Activated effector memory CD4-positive, alpha-beta T cell treated with anti-CD3 and anti-CD28 coated beads, Interleukin-2, amount 50 U/mL, for 16 hours (primary cell): Measurements from ENCODE around the gene POC1A.

Experiments used
- DNase-seq: peaks from one replicate; pipeline ENCODE4 v3.0.0-alpha.2; 2020

Gene POC1A

GRCh38 chr3:52095990-52096775 lies 58.0 kb downstream of the POC1A start:
- DNase-seq: no peak

DNA sequence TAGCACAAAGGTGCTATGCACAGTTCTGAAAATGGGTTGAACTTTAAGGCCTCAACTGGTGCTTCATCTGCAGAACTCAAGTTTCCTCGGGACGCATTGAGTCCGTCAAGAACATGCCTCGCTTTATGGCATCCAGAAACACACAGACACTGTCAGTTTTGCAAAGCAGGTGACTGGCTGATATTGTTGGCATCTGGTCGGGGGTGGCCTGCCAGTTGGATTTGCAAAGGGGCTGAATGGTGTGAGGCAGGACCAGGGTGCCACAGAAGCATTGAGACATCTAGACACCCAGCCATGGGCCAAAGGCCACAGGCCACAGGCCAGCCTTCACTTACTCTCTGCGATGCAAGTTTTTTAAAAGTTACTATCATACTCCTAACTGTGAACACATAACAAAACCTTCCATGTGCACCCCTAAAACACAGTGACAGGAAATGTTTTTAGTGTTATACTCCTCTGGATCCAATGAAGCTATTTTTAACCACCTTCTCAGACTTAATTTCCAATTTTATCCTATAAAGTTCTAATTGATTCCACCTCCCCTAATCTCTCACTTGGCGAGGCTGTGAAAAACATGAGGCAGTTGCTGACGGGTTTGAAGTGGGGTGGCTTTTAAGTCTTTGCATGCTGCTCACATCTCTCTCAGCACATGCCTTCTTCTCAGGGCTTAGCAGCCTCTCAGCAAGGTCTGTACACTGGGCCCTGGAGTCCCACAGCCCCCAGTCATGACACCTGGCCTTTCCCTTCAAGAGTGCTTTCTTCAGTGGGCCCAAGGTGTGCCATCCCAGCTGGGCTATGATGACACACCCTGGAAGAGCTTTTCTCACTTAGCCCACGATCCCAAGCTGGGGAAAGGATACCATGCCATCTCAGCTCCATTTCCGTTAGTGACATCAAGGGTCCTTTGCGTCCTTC lies 59.4 kb downstream of the POC1A start:
- no peak for DNase-seq

- no peak for DNase-seq
Observed at GRCh38 chr3:52093756-52094545, 60.3 kb downstream of the POC1A start.

DNA sequence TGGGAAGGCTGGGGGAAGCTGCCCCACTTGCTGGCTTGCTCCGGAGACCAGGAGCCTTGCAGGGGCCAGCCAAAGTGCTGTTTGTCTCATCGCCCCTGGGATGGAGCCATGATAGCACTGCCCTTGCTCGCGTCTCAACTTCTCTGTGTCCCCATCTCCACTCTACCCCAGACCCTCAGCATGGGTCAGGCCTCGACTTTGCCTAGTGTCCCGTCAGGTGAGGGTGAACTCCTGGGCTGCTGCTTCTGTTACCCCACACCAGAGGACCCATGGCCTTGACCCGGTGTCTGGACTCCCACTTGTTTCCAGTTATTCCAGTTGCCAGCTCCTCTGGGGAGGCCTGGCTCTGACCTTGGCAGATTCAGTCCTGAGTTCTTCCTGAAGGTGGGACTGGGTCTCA lies 61.3 kb downstream of the POC1A start:
- no peak for DNase-seq

DNA sequence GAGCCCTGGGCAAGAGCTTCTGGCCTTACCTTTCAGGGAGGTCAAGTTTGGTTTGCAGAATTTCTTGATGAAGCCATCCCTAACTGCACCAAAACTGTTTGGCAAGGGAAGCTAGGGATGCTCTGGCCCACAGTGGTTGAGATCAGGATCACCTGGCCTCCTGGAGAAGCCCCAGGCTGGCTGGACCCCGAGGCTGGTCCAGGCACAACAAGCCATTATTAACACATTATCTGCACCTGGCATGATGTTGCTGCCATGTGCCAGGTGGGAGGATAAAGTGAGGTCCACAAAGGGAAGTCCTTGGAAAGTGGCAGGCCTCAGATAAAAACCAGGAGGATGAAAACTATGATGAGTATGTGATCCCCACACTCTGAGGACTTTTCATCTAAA lies 62.0 kb downstream of the POC1A start:
- no peak for DNase-seq

- no peak for DNase-seq
Observed at GRCh38 chr3:52091586-52092270, 62.5 kb downstream of the POC1A start.

- no peak for DNase-seq
Observed at GRCh38 chr3:52090933-52091468, 63.2 kb downstream of the POC1A start.

- no peak for DNase-seq
Observed at GRCh38 chr3:52090131-52090932, 63.9 kb downstream of the POC1A start.

GRCh38 chr3:52089691-52090090 lies 64.5 kb downstream of the POC1A start:
- no peak for DNase-seq

DNA sequence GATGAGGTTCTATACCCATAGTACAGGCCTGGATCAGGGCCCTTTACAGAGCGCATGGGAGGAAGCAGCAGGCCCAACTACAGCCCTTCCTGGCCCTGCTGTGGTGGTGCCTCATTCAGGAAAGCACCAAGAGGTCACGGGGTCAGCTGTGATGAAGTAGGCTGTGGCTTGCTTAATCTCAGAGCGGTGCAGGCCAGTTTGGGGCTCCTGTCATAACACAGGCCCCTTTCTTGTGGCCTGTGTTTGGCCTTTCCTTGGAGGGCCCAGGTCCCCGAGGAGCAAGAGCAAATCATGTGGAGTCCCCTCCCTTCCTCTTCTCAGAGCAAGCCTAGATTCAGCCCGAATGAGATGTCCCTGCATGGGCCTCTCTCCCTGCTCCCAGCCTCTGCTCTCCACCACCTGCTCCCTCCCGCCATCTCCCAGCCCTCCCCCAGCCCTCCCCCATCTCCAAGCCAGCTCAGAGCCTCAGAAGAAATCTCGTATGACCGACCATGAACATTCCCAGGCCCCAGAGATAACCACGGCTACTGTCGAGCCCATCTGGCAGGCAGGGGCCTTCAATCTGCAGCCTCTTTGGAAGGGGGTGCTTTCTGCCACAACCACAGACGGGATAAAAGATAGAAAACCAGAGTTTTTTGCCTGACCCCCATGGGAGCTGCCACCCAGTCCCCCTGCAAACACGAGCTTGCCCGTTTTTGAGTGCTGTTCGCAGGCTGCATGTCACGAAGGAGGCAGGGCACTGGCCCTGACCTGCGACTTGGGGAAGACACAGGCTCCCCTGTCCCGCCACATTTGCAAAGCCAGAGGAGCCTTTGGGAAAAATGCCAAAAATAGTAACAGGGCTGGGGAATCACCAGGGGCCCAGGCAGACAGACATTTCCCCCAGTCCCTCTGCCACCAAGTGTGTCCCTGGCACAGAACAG lies 65.5 kb downstream of the POC1A start:
- DNase-seq: no peak

DNA sequence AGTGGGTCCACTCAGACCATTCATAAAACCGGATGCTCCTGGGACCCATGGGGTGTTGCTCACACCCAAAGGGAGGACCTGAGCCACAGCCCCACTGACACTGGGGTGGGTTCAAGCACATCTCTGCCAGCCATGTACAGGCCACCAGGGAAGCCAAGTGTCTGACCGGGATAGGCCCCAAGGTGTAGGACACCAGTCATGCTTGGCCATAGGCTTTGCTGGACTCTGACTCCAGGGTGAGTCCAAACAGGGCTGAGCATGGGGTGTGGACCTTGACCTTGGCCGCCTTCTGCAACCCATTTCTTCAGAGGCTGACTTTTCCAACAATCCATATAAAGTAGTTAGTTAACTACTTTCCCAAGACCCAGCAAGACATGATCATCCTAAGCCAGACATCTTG lies 66.5 kb downstream of the POC1A start:
- DNase-seq: no peak

- DNase-seq: no peak
Observed at GRCh38 chr3:52086976-52087663, 67.1 kb downstream of the POC1A start.

DNA sequence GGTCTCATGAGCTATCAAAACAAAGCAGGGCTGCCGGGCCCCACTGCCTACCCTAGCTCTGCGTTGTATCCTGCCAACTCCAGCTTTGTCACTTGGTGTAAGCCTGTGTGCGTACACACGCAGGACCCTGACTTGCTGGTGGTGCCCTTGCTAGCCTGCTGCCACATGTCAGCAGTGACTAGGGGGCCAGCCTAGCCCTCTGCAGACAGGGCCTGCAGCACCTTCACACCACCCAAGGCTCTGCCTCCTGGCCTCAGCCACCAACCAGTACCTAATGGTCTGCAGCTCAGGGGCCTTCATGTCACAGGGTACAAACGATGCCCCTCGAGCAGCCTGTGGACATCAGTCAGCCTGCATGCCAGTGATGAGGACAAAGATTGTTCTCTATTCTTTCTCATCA lies 67.8 kb downstream of the POC1A start:
- DNase-seq: no peak

GRCh38 chr3:52085681-52086282 lies 68.4 kb downstream of the POC1A start:
- DNase-seq: no peak

DNA sequence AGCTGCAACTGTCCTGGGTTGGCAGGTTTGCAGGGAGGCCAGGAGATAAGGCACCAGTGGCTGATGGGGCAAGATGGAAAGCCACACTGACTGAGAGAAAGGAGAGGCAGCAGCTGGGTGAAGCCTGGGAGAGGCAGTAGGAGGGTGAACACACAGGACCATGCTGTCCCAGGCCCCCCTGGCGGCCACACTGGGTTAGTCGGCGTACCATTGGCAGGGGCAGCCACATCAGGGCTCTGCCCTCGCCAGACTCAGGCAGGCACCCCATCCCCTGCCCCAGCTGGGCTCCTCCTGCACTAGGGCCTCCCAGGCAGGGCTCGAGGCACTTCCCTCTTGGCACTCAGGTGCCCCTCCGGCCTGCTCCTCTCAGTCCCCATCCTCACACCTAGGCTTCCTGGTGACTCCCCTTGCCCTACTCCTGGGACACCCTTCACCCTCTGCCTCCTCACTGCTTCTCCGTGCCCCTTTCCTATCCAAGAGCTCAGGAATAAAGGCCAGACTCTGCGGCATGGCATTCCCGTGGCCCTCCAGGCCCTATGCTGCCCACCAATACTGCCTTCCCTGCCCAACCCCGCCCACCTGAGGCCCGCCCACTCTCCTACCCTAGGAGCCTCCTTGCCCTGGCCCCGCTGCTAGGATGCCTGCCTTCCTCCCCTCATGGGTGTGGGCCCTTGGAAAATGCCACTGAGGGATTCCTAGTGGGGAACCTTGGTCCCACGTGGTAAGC lies 69.1 kb downstream of the POC1A start:
- DNase-seq: no peak

- no peak for DNase-seq
Observed at GRCh38 chr3:52084216-52084945, 69.8 kb downstream of the POC1A start.

DNA sequence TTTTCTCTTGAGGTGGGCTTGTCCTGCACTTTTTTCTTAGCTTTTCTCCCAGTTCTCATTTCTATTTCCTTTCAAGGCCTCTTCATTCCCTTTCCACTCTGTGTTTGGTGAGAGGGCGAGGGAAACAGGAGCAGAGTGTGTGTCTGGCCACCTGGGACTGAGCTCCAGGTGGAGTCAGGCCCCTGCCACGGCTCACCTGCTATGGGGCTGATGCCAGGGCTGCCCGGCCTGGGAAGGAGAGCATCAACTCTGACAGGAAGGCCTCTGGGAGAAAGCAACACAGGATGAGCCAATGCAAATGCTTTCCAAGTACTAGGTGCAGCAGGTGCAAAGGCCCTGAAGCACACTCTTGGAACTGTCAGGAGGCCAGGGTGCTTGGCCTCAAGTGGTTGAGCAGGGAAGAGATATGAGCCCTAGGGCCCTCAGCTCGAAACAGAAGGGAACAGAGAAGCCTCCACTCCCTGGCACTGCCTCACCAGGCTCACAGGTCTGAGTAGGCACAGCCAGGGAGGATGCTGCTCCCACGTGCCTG lies 70.6 kb downstream of the POC1A start:
- DNase-seq: no peak

- no peak for DNase-seq
Observed at GRCh38 chr3:52082951-52083350, 71.3 kb downstream of the POC1A start.
